Thoracic aorta (tissue), 2 donors: ENCODE data around the gene WDPCP. TPM values are rescaled to one million over a fixed set of nuclear protein-coding genes. Genes with fewer than 3 reads are reported as not detected.

Experiments used
- ATAC-seq: fragments of 150-250 bp; one replicate; pipeline ENCODE4 v1.8.0; 2017; ENCODE audit warnings: low read depth; ENCODE audit not compliant: insufficient number of reproducible peaks, low FRiP score
- DNase-seq: peaks from one replicate; pipeline ENCODE4 v3.0.0-alpha.2; 2020; ENCODE audit warnings: low spot score
- H3K27ac ChIP-seq, 2 donors: fragments of 200-600 bp; sonication (generic); 1 replicate in 1 of 2; 2 replicates in 1 of 2; pipeline ENCODE4 v1.5.1; 2016; ENCODE audit warnings: mild to moderate bottlenecking in 2 of 2, moderate library complexity in 2 of 2
- H3K27me3 ChIP-seq: fragments of 200-600 bp; sonication (generic); replicated peaks from 2 replicates; pipeline ENCODE4 v1.6.0; 2016; ENCODE audit warnings: mild to moderate bottlenecking; ENCODE audit not compliant: insufficient read depth
- H3K36me3 ChIP-seq: fragments of 200-600 bp; sonication (generic); one replicate; pipeline ENCODE4 v1.5.1; 2016
- H3K4me1 ChIP-seq, 2 donors: fragments of 200-600 bp; sonication (generic); 1 replicate in 1 of 2; 2 replicates in 1 of 2; pipeline versions ENCODE4 v1.5.1 to v1.6.0; 2016; ENCODE audit warnings: low read depth in 2 of 2, mild to moderate bottlenecking in 1 of 2; ENCODE audit not compliant: control insufficient read depth in 1 of 2
- H3K4me3 ChIP-seq: fragments of 200-600 bp; sonication (generic); 2 replicates; pipeline ENCODE4 v1.5.1; 2016; ENCODE audit warnings: mild to moderate bottlenecking
- H3K9me3 ChIP-seq: fragments of 200-600 bp; sonication (generic); 2 replicates; pipeline ENCODE4 v1.5.1; 2016
- total RNA-seq, 2 donors: library from RNA; depleted of rRNA; stranded (reverse); fragments of >200 nt; gene quantifications; one replicate each; pipeline versions ENCODE4 v1.1.0 to v1.2.3, GENCODE V29; 2016
- TF ChIP-seq, protein P1 (sequence below): fragments of 200-600 bp; sonication (generic); IDR thresholded peaks from one replicate; pipeline ENCODE4 v1.5.1; 2019; ENCODE audit warnings: antibody characterized with exemption

Gene WDPCP
- total RNA-seq, 2 donors from 2014 or later = 13.7 to 16.2 TPM

GRCh38 chr2:63444565-63445288 is 143.6 kb downstream of the WDPCP start:
- Histone ChIP-seq H3K4me3 (no peak overlapping the region), H3K4me1 (no peaks in the 10 kb centered on the region), H3K27ac (no peak overlapping the region), H3K27me3 (no peaks in the 10 kb centered on the region), H3K36me3 (no peaks in the 10 kb centered on the region), H3K9me3 (no peaks in the 10 kb centered on the region)
- TF ChIP-seq, protein P1, sequence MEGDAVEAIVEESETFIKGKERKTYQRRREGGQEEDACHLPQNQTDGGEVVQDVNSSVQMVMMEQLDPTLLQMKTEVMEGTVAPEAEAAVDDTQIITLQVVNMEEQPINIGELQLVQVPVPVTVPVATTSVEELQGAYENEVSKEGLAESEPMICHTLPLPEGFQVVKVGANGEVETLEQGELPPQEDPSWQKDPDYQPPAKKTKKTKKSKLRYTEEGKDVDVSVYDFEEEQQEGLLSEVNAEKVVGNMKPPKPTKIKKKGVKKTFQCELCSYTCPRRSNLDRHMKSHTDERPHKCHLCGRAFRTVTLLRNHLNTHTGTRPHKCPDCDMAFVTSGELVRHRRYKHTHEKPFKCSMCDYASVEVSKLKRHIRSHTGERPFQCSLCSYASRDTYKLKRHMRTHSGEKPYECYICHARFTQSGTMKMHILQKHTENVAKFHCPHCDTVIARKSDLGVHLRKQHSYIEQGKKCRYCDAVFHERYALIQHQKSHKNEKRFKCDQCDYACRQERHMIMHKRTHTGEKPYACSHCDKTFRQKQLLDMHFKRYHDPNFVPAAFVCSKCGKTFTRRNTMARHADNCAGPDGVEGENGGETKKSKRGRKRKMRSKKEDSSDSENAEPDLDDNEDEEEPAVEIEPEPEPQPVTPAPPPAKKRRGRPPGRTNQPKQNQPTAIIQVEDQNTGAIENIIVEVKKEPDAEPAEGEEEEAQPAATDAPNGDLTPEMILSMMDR = no peak
- no peak for ATAC-seq
- no peak for DNase-seq

GRCh38 chr2:63440612-63441011 is 147.7 kb downstream of the WDPCP start:
- Histone ChIP-seq H3K27ac (no peak overlapping the region), H3K4me3 (no peak overlapping the region), H3K27me3 (no peaks in the 10 kb centered on the region), H3K9me3 (no peaks in the 10 kb centered on the region), H3K4me1 (no peaks in the 10 kb centered on the region), H3K36me3 (no peaks in the 10 kb centered on the region)
- DNase-seq (no peak), ATAC-seq (no peak)
- TF ChIP-seq, protein P1 = no peak

DNA sequence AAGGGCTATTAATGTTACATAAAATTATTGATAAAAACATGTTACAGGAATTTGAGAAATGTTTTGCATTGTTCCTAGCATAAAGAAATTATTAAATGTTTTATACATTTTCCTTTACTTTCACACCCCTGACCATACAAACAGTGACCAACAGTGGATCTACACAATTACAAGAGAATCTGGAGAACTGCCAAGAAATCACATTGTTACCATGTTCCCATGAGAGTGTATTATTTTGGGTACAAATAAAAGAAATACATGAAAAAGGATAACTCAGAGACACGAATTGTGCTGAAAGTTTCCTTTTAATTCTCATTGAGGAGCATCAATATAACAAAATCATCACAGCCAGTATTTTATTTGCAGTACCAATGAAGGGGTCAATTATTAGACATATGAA is 150.1 kb downstream of the WDPCP start:
- no peaks in the 10 kb centered on the region for H3K36me3 ChIP-seq
- H3K4me1 ChIP-seq = no peaks in the 10 kb centered on the region
- H3K9me3 ChIP-seq = no peaks in the 10 kb centered on the region
- H3K27me3 ChIP-seq = no peaks in the 10 kb centered on the region
- DNase-seq (no peak), ATAC-seq (no peak)
- no peak overlapping the region for H3K27ac ChIP-seq
- TF ChIP-seq, protein P1 = no peak
- no peak overlapping the region for H3K4me3 ChIP-seq

GRCh38 chr2:63436488-63436887 is 151.8 kb downstream of the WDPCP start:
- Histone ChIP-seq H3K4me3 (no peak overlapping the region), H3K36me3 (no peaks in the 10 kb centered on the region), H3K9me3 (no peaks in the 10 kb centered on the region), H3K27ac (no peak overlapping the region), H3K4me1 (no peaks in the 10 kb centered on the region), H3K27me3 (no peaks in the 10 kb centered on the region)
- ATAC-seq = no peak
- TF ChIP-seq, protein P1 = no peak
- no peak for DNase-seq

DNA sequence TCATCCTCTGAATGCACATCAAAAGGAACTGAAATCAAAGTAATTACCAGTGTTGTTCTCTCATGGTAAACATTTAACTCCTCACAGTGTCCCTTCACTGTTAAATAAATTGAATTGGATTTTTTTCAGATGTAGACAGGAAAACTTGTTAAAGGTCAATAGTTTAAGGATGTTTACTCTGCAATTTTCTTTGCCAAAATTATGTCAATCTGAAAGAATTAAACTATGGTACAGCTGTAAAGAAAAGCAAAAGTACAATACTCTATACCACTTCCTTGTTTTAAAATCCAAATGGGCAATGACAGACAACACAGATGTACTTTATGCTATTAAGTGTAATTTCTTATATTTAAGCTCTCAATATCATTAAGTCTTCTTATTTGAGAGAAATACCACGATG is 153.2 kb downstream of the WDPCP start:
- H3K9me3 ChIP-seq = no peaks in the 10 kb centered on the region
- TF ChIP-seq, protein P1 = no peak
- H3K4me1 ChIP-seq = no peaks in the 10 kb centered on the region
- DNase-seq (no peak), ATAC-seq (no peak)
- no peaks in the 10 kb centered on the region for H3K36me3 ChIP-seq
- no peaks in the 10 kb centered on the region for H3K27me3 ChIP-seq
- no peak overlapping the region for H3K27ac ChIP-seq
- H3K4me3 ChIP-seq = no peak overlapping the region
